Activated CD4-positive, alpha-beta T cell treated with anti-CD3 and anti-CD28 coated beads, Interleukin-2, amount 50 U/mL, for 48 hours (primary cell): ENCODE data around the gene LHFPL6.

ENCODE experiments used
- DNase-seq, 2 experiments: peaks; one replicate each; pipeline ENCODE4 v3.0.0-alpha.2; 2020

Gene LHFPL6

GRCh38 chr13:39550931-39551330 lies 52.1 kb downstream of the LHFPL6 start:
- no peak for DNase-seq

- no peak for DNase-seq
Measured at GRCh38 chr13:39547108-39547507, 55.9 kb downstream of the LHFPL6 start.

- no peak for DNase-seq
Measured at GRCh38 chr13:39542361-39542760, 60.6 kb downstream of the LHFPL6 start.

GRCh38 chr13:39540929-39541605 lies 61.9 kb downstream of the LHFPL6 start:
- DNase-seq = no peak

- no peak for DNase-seq
Measured at GRCh38 chr13:39538816-39539790, 63.9 kb downstream of the LHFPL6 start.

GRCh38 chr13:39536906-39537305 lies 66.1 kb downstream of the LHFPL6 start:
- no peak for DNase-seq

GRCh38 chr13:39536274-39536673 lies 66.7 kb downstream of the LHFPL6 start:
- DNase-seq = no peak

- no peak for DNase-seq
Measured at GRCh38 chr13:39533651-39534150, 69.3 kb downstream of the LHFPL6 start.

- no peak for DNase-seq
Measured at GRCh38 chr13:39531646-39532045, 71.3 kb downstream of the LHFPL6 start.

GRCh38 chr13:39530916-39531315 lies 72.1 kb downstream of the LHFPL6 start:
- DNase-seq = no peak

GRCh38 chr13:39528661-39528980 lies 74.4 kb downstream of the LHFPL6 start:
- no peak for DNase-seq

GRCh38 chr13:39527961-39528660 lies 74.9 kb downstream of the LHFPL6 start:
- DNase-seq = no peak

GRCh38 chr13:39527301-39527700 lies 75.7 kb downstream of the LHFPL6 start:
- no peak for DNase-seq

GRCh38 chr13:39526499-39526898 lies 76.5 kb downstream of the LHFPL6 start:
- no peak for DNase-seq

- DNase-seq = no peak
Measured at GRCh38 chr13:39525506-39525905, 77.5 kb downstream of the LHFPL6 start.

- no peak for DNase-seq
Measured at GRCh38 chr13:39524795-39525194, 78.2 kb downstream of the LHFPL6 start.

GRCh38 chr13:39522329-39522728 lies 80.7 kb downstream of the LHFPL6 start:
- no peak for DNase-seq

GRCh38 chr13:39521701-39522100 lies 81.3 kb downstream of the LHFPL6 start:
- no peak for DNase-seq

GRCh38 chr13:39516096-39516495 lies 86.9 kb downstream of the LHFPL6 start:
- no peak for DNase-seq

- DNase-seq = no peak
Measured at GRCh38 chr13:39515224-39515714, 87.7 kb downstream of the LHFPL6 start.

- DNase-seq = no peak
Measured at GRCh38 chr13:39512687-39513086, 90.3 kb downstream of the LHFPL6 start.

GRCh38 chr13:39510316-39510695 lies 92.7 kb downstream of the LHFPL6 start:
- DNase-seq = no peak

- DNase-seq = no peak
Measured at GRCh38 chr13:39509616-39510315, 93.2 kb downstream of the LHFPL6 start.
